C4-2B (cell line): Measurements from ENCODE around the gene FAAH2.

ENCODE experiments used
- CTCF ChIP-seq: fragments of 450-650 bp; conservative IDR thresholded peaks from 2 replicates; pipeline ENCODE4 v1.5.1; 2017; ENCODE audit warnings: mild to moderate bottlenecking
- ZFX ChIP-seq: fragments of 450-650 bp; IDR thresholded peaks from 2 replicates; pipeline ENCODE4 v1.6.1; 2017

- TF ChIP-seq CTCF (no peak), ZFX (no peak)
Observed at GRCh38 chrX:57366430-57366829, 79.9 kb downstream of the FAAH2 start.
